ENCODE data around the gene DIS3L.
"Not testable (repeated sequence)": the region's sequence is repeated elsewhere in the genome, so short reads cannot be mapped to it uniquely, and the experiment has no call there.

Gene DIS3L

DNA sequence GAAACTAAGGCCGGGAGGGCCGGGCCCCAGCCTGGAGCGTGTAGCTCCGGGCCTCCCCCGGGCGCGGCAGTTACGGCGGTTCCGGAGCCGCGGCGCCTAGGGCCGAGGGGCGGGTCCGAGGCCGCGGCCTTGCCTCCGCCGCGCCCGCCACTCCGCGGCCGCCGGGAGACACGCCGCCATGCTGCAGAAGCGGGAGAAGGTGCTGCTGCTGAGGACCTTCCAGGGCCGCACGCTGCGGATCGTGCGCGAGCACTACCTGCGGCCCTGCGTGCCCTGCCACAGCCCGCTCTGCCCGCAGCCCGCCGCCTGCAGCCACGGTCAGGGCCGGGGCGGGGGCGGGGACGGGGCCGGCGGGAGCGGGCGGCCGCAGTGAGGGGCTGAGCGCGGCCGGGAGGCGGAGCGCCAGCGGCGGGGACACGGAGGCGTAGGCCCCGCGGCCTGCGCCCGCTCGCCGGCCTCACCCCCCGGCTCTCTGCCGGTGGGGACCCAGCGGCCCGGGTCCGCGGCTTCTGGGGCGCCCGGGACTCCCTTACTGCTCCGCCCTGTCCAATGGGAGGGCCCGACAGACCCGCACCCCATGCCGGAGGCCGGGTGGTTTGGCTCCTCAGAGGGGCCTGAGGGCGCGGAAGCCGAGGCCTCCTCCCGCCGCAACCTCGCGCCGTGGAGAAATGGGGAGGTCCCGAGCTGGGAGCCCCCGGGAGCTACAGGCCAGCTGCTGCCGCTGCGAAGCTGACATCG is at the start of gene DIS3L:
DIS3L (plus strand) TSS at position 150 of the 738 bp plus-strand sequence; CDS start at position 179, 29 bp downstream.
- DNase-seq (ENCODE audit: low read depth) = peak; percentile 30

DNA sequence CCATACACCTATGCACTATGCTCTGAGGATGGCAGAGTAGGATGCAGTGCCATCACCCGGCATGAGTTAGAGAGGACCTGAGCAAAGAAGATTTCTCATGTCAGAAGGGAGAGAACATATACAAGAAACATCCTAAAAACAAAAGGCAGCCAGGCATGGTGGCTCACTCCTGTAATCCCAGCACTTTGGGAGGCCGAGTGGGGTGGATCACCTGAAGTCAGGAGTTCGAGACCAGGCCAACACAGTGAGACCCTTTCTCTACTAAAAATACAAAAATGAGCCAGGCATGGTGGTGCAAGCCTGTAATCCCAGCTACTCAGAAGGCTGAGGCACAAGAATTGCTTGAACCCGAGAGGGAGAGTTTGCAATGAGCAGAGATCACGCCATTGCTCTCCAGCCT is 47.5 kb upstream of the DIS3L start:
- DNase-seq (ENCODE audit: low read depth) = not testable (repeated sequence)

DNA sequence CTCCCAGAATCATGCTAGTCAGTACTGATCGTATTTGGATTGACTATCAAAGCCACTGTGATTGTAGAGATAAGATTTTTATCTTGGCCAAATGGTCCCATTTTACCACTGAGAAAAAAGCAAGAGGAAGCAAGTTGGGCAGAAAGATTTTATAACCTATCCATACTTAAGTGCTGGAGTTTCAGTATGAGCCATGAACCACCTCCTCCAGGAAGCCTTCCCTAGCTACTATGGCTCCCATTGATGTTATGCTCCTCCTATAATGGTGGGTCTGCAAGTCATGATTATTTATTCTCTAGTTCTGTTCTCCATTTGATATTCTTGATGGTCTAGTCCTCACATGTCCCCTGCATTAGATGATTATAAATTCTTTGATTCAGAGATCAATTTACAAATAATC is 46.4 kb upstream of the DIS3L start:
- no peak for DNase-seq (ENCODE audit: low read depth)

DNA sequence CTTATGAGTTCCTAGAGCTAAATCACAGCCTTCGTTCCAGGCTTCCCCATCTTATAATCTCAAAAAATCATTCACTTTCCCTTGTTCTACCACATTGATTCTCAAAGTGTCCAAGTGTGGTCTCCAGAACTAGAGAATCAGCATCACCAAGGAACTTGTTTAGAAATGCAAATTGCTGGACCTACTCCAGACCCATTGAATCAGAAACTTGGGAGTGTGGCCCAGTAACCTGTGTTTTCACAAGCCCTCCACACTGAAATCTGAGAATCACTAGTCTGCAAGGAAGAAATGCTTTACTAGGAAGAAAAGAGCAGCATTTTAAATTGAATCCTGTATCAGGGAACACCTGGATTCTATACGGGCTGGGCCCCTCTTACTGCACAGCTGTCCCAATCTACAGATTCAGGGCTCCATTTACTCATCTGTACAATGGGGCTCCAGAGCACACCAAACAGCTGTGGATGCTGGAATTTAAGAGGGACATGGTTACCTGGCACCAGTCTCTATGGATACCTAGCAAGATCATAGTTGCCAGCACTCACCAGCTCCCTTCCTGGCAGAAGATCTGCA is 43.7 kb upstream of the DIS3L start:
- DNase-seq (ENCODE audit: low read depth) = no peak

DNA sequence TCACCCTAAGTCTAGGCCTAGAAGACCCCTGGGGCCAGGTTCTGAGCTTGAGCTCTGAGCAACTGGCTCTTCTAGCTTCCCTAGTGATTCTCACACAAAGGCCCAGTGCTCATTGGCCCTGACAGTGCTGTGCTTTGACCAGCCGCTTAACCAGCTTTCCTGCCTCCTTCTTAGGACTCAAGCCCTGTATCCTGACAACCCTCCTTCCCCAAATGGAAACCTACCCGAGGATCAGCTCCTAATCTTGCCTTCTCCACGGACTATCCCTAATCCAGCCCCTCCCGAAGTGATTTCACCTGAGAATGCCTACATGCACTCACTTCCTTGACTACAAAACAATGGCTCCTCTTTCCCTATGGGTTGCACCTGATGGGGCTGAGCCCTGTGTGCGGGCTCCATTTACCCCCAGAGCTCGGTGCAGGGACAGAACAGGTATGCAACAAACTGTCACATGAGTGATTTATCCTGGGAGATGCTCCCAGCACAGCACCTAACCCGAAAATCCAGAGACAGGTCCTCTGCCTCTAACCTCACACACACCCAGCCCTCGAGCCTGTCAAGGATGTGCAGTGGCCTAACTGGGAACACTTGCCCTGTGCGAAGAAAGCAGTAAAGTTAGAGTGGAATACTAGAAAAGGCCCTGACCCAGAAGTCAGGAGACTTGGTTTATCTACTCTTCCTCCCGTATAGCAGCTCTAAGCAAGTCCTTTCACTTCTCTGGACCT is 42.1 kb upstream of the DIS3L start:
- DNase-seq (ENCODE audit: low read depth) = no peak

DNA sequence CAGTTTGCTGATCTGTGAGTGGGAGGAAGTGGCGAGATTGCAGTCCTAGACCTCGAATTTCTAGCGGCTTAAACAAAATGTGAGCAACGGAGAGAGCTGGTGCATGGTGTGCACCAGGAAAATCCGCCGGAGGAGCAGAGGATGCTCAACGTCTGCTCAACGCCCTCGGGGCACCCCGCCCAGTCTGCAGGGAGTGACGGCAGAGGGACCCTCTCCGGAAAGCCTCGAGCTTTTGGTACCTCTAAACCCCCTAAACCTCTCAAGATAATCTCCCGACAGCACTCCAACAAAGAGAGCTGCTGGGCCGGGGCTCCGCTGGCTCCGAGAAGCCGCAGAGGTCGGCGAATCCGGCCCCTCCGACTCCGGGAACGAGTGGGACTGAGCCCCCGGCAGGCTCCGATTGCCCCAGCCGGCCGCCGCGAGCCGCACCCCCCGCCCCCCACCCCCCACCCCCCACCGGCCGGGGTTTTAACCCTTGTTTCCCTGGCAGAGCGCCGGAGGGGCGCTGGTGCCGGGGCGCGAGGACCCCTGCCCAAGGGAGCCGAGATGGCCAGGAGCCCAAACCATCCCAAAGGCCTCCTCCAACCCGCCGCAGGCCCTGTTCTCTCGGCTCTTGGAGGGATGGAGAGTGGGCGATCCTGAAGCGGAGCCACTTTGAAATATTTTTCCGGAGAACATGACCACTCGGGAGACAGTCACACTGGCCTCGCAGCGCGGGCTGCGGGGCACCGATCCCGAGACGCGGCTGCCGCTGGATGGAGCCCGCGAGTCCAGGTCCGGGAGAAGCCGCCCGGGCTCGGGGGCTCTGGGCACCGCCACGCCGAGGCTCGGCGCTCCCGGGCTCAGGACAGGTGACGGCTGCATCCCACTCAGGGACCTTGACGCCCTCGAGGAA is 41.3 kb upstream of the DIS3L start:
- peak; percentile 12 for DNase-seq (ENCODE audit: low read depth)

DNA sequence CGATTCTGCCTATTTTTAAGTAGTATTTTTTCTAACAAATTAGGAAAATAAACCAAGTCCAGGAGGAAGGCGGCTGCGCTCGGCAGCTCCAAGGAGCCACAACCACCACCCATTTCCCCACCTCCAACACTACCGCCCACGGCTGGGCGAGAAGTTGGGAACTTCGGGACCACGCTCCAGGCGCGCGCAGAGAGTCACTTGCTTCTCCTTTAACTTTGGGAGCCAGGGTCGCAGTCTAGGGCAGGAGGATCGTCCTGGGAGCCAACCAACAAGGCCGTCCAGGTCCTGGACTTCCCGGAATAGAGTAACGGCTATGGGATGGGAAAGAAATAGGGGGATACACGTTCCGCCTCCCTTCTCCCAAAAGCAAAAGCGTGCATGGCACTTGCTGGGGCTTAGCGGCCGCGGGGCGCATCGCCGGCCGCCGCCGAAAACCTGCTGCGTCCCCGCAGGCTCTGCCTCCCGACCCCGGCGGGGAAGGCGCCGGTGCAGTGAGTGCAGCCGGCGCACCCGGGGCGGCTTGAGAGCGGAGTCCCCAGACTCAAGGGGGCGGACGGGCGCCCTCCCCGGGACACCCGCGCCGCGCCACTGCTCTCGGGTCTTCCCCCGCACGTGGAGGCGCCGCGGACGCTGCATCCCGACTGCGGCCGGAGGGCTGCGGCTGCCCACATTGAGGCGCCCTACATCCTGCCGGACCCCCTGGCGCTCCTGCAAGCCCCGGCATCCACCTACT is 40.5 kb upstream of the DIS3L start:
- no peak for DNase-seq (ENCODE audit: low read depth)

DNA sequence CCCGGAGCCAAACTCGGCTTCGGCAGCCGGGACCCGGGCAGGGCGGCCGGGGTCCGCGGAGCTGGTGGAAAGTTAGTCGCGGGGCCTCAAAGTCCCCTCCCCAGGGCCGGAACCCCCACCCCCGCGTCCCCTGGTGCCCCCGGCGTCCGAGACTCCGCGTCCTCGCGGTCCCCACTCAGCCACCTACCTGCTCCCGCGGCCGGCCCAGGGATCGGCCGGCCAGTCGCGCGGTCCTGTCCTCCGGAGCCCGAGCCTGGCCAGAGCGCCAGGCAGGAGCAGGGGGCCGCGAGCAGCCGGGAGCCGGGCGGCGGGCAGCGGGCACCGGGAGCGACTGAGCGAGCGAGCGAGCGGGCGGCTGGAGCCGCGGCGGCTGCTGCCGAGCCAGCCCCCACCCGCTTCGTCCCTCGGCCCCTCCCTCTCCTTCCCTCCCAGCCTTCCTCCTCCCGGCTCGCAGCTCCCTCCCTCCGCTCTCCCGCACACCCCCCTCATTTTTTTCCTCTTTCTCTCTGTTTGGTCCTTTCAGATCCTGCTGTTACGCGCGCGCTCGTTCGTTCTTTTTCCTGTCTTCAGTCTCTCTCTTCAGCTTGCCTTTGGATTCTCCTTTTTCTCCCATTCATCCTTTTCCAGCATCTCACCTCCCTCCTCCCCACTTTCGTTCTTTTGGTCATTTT is 39.8 kb upstream of the DIS3L start, which contains the start of gene MEGF11:
MEGF11 (minus strand) TSS at position 333 of the 671 bp plus-strand sequence. CDS start 125,347 bp downstream, outside the sequence.
- no peak for DNase-seq (ENCODE audit: low read depth)

DNA sequence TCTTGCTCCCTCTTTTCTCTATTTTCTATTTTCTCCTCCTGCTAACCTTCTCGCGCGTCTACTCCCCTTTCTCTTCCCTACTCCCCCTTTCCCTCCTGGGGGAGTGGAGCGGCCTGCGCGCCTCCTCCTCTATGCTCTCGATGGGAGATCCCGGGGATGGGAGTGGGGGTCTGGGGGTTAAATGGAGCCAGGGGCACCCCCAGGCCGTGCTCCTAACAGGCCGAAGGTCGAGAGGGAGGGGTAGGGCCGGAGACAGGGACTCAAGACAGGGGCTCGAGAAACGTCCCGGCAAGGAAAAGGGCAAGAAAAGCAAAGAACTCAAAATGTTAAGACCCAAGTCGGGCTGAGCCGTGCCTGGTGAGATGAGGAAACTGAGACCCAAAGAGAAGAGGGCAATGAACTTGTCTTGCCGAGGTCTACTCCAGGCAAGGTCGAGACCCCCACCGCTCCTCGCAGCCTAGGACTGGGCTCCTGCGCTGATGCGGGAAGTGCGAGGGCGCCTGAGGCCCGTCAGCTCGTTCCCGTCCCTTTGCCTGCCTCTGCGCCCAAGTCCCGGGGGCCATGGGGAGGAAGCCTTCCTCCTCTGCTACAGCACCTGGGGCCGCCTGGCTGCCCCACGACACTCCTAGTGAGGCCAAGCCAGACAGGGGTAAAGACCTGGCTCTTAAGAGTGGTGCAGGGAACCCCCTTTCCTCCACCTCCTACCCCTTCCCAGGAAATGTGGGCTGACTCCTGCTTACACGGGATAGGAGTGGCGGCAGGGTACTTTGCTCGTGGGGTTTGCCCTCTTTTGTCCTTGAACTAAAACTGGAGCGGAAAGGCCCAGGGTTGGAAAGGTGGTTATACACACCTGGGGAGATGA is 39.0 kb upstream of the DIS3L start:
- DNase-seq (ENCODE audit: low read depth) = no peak

DNA sequence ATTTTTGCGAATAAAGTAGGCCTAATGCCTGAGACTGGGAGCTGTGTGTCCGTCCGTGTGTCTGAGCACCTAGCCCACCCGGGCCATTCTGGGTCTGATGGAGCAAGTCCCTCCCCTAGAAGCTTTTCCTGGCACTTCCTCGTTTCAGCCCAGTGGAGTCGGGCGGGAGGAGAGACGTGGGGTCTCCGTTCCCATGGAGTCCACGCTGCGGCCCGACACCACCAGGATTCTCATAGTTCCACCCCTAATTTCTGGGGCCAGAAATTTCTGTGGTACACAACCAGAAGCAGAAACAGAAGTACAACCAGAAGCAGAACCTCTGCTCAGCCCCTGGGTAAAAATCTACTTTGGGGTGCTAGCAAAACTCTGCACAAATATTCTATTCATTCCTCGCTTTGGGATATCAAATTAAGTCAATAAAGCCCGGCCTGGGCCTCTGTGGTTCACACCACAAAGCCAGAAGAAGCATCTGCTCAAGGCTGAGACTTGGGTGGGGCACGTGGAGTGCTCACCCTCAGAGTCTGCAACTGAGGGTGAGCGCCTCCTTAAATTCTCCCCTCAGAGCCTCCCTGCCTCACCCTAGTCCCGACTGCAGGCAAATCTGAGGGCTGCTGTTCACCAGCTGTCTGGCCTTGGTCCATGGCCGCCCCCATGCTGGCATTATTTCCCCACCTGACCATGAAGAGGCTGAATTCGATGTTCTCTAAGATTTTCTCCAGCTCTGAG is 38.3 kb upstream of the DIS3L start:
- DNase-seq (ENCODE audit: low read depth) = no peak

DNA sequence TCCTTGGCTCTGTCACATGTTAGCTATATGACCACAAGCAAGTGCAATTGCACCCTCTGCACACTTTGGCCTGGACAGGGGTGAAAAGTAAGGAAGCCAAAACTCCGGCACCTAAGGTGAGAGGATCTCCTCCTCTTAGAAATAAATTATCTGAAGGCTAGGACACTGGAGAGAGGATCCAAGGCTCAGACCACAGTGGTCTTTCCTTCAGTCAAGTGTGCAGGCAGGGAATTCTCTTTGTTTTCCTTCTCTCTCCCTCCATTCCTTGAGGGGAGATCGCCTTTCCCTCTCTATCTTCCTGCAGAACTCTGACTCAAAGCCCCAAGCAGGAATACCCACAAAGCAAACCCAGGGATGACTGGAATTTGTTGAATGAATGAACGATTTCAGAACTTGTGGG is 36.7 kb upstream of the DIS3L start:
- DNase-seq (ENCODE audit: low read depth) = no peak

DNA sequence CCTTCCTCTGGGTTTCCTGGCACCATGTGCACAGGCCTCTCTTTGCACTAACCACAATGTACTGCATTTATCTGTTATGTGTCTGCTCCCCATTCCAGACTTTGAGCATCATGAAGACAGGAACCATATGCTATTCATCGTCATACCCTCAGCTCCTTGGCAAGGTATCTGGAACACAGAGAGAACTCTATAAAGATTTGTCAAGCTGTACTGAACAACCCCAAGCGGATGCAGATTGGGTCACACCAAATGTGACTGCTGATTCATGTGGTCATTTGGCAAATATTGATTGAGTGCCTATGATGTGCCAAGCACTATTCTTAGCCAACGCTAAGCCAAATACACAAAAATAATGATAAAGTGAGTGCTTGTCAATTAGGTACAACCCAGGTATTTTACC is 32.3 kb upstream of the DIS3L start:
- no peak for DNase-seq (ENCODE audit: low read depth)

DNA sequence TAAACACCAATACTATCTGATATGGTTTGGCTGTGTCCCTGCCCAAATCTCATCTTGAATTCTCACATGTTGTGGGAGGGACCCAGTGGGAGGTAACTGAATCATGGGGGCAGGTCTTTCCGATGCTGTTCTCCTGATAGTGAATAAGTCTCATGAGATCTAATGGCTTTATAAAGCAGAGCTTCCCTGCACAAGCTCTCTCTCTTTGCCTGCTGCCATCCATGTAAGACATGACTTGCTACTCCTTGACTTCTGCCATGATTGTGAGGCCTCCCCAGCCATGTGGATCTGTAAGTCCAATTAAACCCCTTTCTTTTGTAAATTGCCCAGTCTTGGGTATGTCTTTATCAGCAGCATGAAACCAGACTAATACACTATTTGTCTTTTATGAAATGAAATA is 30.5 kb upstream of the DIS3L start:
- not testable (repeated sequence) for DNase-seq (ENCODE audit: low read depth)

DNA sequence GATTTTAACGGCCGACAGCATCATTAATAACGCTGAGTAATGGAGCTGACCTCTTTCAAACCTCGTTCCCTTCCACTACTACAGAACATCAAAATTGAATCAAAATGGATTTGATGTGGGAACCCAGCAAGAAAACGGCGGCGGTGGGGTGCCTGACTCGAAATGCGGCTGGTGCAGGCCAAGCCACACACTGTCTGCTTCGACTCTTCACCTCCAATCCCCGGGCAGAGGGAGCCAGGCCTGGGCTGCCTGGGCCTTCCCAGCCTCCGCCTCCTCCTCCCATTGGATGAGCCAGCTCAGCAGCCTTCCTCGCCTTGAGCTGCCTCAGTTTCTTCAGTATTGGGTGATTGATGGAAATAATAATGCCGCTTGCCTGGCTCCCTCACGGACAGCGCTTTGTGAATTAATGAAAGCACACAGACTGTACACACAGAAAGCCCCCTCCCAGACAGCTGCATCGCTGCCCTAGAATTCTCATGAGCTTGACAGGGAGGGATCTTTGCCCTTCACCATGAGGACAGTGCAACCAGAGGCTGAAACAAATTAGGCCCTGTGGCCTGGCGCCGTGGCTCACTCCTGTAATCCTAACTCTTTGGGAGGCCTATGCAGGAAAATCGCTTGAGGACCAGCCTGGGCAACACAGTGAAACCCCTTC is 28.4 kb upstream of the DIS3L start:
- no peak for DNase-seq (ENCODE audit: low read depth)

DNA sequence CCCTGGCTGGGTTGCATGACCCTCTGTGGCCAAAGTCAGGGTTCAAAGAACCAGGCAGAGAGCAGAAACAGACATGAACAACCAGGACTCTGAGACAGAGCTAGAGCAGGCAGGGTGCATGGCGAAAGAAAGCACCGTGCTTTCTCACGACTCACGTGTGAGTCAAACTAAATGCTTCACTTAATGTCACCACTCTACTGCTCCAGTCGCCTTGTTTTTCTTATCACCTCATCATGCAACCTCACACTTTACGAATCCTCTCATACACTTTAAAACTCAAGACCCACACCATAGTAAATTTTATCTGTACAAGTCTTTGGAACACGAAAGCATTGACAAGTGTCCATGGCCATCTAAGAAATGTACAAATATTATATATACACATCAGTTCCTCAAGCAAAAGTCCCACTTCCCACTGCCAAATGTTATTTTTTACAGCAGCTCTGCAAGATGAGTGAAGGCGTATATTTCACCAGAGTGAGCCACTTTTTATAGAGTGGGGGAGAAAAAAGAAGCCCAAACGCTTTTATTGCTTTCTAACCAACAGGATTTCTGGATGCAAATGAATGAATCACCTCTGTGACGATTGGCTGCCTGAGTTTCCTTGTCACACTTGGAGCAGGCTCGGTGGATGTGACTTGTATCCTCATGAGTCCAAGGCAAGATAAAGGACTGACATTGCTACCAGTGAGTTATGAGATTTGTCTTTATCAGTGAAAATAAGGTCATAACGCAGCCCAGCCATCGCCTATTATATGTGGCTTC is 23.9 kb upstream of the DIS3L start:
- no peak for DNase-seq (ENCODE audit: low read depth)

DNA sequence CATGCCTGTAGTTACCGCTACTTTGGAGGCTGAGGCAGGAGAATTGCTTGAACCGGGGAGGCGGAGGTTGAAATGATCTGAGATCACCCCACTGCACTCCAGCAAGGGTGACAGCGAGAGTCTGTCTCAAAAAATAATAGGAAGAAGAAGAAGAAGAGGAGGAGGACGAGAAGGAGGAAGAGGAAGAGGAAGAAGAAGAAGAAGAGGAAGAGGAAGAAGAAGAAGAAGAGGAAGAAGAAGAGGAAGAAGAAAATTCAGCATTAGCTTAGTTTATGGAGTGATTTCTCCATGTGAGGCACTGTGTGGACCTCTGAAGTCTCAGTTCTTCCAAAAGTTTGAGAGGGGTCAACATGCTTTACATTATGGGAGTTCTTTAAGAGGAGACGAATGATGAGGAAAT is 22.4 kb upstream of the DIS3L start:
- DNase-seq (ENCODE audit: low read depth) = no peak

DNA sequence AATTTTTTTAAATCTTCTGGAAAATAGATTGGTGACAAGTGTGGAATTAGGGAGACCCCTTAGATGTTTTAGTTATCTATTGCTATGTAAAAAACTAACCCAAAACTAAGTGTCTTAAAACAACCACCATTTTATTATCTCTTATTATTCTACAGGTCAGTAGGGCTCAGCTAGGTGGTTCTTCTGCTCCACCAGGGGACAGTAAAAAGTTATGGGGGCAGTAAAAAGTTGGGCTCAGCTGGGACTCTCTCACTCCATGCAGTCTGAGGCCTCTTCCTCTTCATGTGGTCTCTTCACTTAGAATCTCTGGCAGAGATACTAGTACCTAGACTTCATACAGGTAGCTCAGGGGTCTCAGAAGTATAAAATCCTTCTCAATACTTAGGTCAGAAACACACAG is 18.0 kb upstream of the DIS3L start:
- DNase-seq (ENCODE audit: low read depth) = no peak

DNA sequence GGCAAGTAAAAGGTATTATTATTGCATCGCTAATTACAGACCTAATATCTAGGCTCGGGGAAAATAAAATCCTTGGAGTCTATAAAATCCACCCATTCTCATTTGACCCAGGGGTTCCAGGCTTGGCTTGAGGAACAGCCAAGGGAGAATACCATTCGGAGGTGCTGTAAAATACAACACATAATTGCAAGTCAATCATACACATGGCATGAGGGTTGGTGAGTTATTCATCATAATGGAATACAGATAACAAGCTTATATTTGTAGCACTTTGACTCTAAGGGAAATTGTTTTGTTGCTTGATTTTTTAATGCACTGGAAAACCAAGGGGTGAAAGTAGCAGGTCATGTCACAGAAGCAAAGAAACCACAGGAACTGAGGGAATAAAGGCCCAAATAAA is 16.8 kb upstream of the DIS3L start:
- DNase-seq (ENCODE audit: low read depth) = no peak
